ENCODE data around the gene KASH5. TPM values are rescaled to one million over a fixed set of nuclear protein-coding genes. Genes with fewer than 3 reads are reported as not detected.

KASH5 gene
- total RNA-seq, 2 experiments from 2014 or later: 12.0 to 16.3 TPM

GRCh38 chr19:49423071-49423984 lies 35.3 kb downstream of the KASH5 start, which contains the start of gene PTH2:
Gene PTH2, minus strand, starts transcription at chr19:49423441. Its CDS starts 102 bp downstream, at chr19:49423339.
- Histone ChIP-seq H4K20me1 (ENCODE audit: insufficient read depth, low read length) (no peaks in the 10 kb centered on the region), H3K4me1 (ENCODE audit: insufficient read depth, low read length, poor library complexity, severe bottlenecking) (peaks cover 63% of the 10 kb centered on the region), H3K4me2 (ENCODE audit: low read length) (peak within 1 kb of the TSS; percentile 20; the same call in 1 of the 2 replicates), H3K36me3 (ENCODE audit: insufficient read depth, low read length) (no peaks in the 10 kb centered on the region), H3K9me2 (ENCODE audit: insufficient read depth, low read length) (no peaks in the 10 kb centered on the region), H3K79me2 (ENCODE audit: insufficient read depth, low read depth, low read length) (no peaks in the 10 kb centered on the region), H3K27ac (ENCODE audit: low read depth, low read length, poor library complexity, severe bottlenecking) (no peak within 1 kb of the TSS), H3K4me3 (ENCODE audit: low read depth, low read length, poor library complexity, severe bottlenecking) (no peak within 1 kb of the TSS), H3K9me3 (ENCODE audit: low read length) (no peaks in the 10 kb centered on the region), H2AFZ (ENCODE audit: low read length) (no peak within 1 kb of the TSS)
- no peak for DNase-seq (ENCODE audit: low spot score)
- no TSS peak for BruUV-seq (replicated peaks)
- TF ChIP-seq CTCF (conservative IDR thresholded peaks at IDR 0.05; ENCODE audit: low read length): no peak
- no peak for TF ChIP-seq EZH2phosphoT487 (IDR thresholded peaks at IDR 0.05; ENCODE audit: borderline replicate concordance, low read depth, low read length)
- POLR2A ChIA-PET: no interaction called here
- intact Hi-C loops (cut with micrococcal nuclease; ENCODE audit: unreplicated experiment): no loop called here
- CTCF ChIA-PET (ENCODE audit: unreplicated experiment): no interaction called here

GRCh38 chr19:49423985-49424303 lies 35.9 kb downstream of the KASH5 start:
- no TSS peak for BruUV-seq (replicated peaks)
- H3K79me2 ChIP-seq (ENCODE audit: insufficient read depth, low read depth, low read length): no peaks in the 10 kb centered on the region
- no peaks in the 10 kb centered on the region for H4K20me1 ChIP-seq (ENCODE audit: insufficient read depth, low read length)
- intact Hi-C loops (cut with micrococcal nuclease; ENCODE audit: unreplicated experiment): no loop called here
- no peak for DNase-seq (ENCODE audit: low spot score)
- no peak for TF ChIP-seq EZH2phosphoT487 (IDR thresholded peaks at IDR 0.05; ENCODE audit: borderline replicate concordance, low read depth, low read length)
- no peak for TF ChIP-seq CTCF (conservative IDR thresholded peaks at IDR 0.05; ENCODE audit: low read length)
- H3K4me2 ChIP-seq (ENCODE audit: low read length): peak overlapping the region; percentile 20; the same call in 1 of the 2 replicates
- no peaks in the 10 kb centered on the region for H3K36me3 ChIP-seq (ENCODE audit: insufficient read depth, low read length)
- no peak overlapping the region for H3K27ac ChIP-seq (ENCODE audit: low read depth, low read length, poor library complexity, severe bottlenecking)
- POLR2A ChIA-PET: no interaction called here
- no peaks in the 10 kb centered on the region for H3K9me3 ChIP-seq (ENCODE audit: low read length)
- no peak overlapping the region for H2AFZ ChIP-seq (ENCODE audit: low read length)
- no peak overlapping the region for H3K4me3 ChIP-seq (ENCODE audit: low read depth, low read length, poor library complexity, severe bottlenecking)
- CTCF ChIA-PET (ENCODE audit: unreplicated experiment): no interaction called here
- H3K4me1 ChIP-seq (ENCODE audit: insufficient read depth, low read length, poor library complexity, severe bottlenecking): peaks cover 63% of the 10 kb centered on the region
- H3K9me2 ChIP-seq (ENCODE audit: insufficient read depth, low read length): no peaks in the 10 kb centered on the region

- Histone ChIP-seq H3K36me3 (ENCODE audit: insufficient read depth, low read length) (no peaks in the 10 kb centered on the region), H3K79me2 (ENCODE audit: insufficient read depth, low read depth, low read length) (no peaks in the 10 kb centered on the region), H4K20me1 (ENCODE audit: insufficient read depth, low read length) (no peaks in the 10 kb centered on the region), H3K9me3 (ENCODE audit: low read length) (no peaks in the 10 kb centered on the region), H2AFZ (ENCODE audit: low read length) (peak within 1 kb of the TSS; percentile 33; the same call in 1 of the 2 replicates), H3K4me3 (ENCODE audit: low read depth, low read length, poor library complexity, severe bottlenecking) (peak within 1 kb of the TSS; percentile 59), H3K9me2 (ENCODE audit: insufficient read depth, low read length) (no peaks in the 10 kb centered on the region), H3K27ac (ENCODE audit: low read depth, low read length, poor library complexity, severe bottlenecking) (no peak within 1 kb of the TSS), H3K4me2 (ENCODE audit: low read length) (peak within 1 kb of the TSS; percentile 68), H3K4me1 (ENCODE audit: insufficient read depth, low read length, poor library complexity, severe bottlenecking) (peaks cover 67% of the 10 kb centered on the region)
- intact Hi-C loops (cut with micrococcal nuclease; ENCODE audit: unreplicated experiment): no loop called here
- no TSS peak for BruUV-seq (replicated peaks)
- DNase-seq (ENCODE audit: low spot score): no peak
- CTCF ChIA-PET (ENCODE audit: unreplicated experiment): no interaction called here
- TF ChIP-seq CTCF (conservative IDR thresholded peaks at IDR 0.05; ENCODE audit: low read length) (no peak), EZH2phosphoT487 (IDR thresholded peaks at IDR 0.05; ENCODE audit: borderline replicate concordance, low read depth, low read length) (no peak)
- POLR2A ChIA-PET: no interaction called here
Measured at GRCh38 chr19:49425178-49425577, 37.1 kb downstream of the KASH5 start, which contains the start of gene GFY. Gene GFY, plus strand, starts transcription at chr19:49425388. Its CDS starts 1,043 bp downstream, at chr19:49426431.

Measured in OCI-LY7 (cell line).